K562 (cell line): ENCODE measurements around the gene CHAF1A. TPM values are rescaled to one million over a fixed set of nuclear protein-coding genes. Genes with fewer than 3 reads are reported as not detected.

Experiments used
- ATF6 ChIP-seq: sonication (generic); formaldehyde crosslinking; IDR thresholded peaks from 2 replicates; pipeline ENCODE4 v1.4.0; 2020; ENCODE audit warnings: mild to moderate bottlenecking, missing genetic modification reagents
- ETV6 ChIP-seq, 3 experiments: fragments of 150-350 bp in 1 of 3; sonication (generic) in 1 of 3; formaldehyde crosslinking in 1 of 3; IDR thresholded peaks; 2 replicates each; pipeline versions ENCODE4 v1.6.1 to v1.8.0; 2014 to 2022; ENCODE audit warnings: borderline replicate concordance in 2 of 3, low read depth in 2 of 3, antibody characterized with exemption in 1 of 3, low read length in 1 of 3, mild to moderate bottlenecking in 1 of 3, missing genetic modification reagents in 1 of 3
- MGA ChIP-seq: fragments of 450-650 bp; IDR thresholded peaks from 2 replicates; pipeline ENCODE4 v1.6.1; 2016; ENCODE audit warnings: mild to moderate bottlenecking, moderate library complexity
- PATZ1 ChIP-seq: fragments of 250-450 bp; sonication (Bioruptor Pico); IDR thresholded peaks from 2 replicates; pipeline ENCODE4 v1.5.0; 2020; ENCODE audit warnings: mild to moderate bottlenecking, borderline replicate concordance
- PML ChIP-seq: IDR thresholded peaks from 2 replicates; pipeline ENCODE4 v1.6.1; 2012; ENCODE audit warnings: low read length, inconsistent platforms
- SETDB1 ChIP-seq: IDR thresholded peaks from one replicate; pipeline ENCODE4 v1.6.1; 2012; ENCODE audit warnings: low read length, control low read depth, inconsistent platforms
- SMAD4 ChIP-seq: fragments of 250-450 bp; sonication (Bioruptor Pico); conservative IDR thresholded peaks from 2 replicates; pipeline ENCODE4 v1.8.0; 2021; ENCODE audit warnings: inconsistent platforms, mild to moderate bottlenecking, moderate library complexity
- TEAD4 ChIP-seq, 2 experiments: sonication (generic) in 1 of 2; formaldehyde crosslinking in 1 of 2; IDR thresholded peaks; 2 replicates each; pipeline versions ENCODE4 v1.6.1 to v1.8.0; 2012 to 2022; ENCODE audit warnings: borderline replicate concordance in 1 of 2, inconsistent platforms in 1 of 2, low read length in 1 of 2, mild to moderate bottlenecking in 1 of 2, missing genetic modification reagents in 1 of 2
- XRCC3 ChIP-seq: fragments of 450-650 bp; IDR thresholded peaks from 2 replicates; pipeline ENCODE4 v1.6.1; 2017; ENCODE audit warnings: mild to moderate bottlenecking, moderate library complexity
- ZNF224 ChIP-seq: sonication (generic); formaldehyde crosslinking; IDR thresholded peaks from 2 replicates; pipeline ENCODE4 v1.8.0; 2022; ENCODE audit warnings: mild to moderate bottlenecking, missing genetic modification reagents
- polyA plus RNA-seq, 8 experiments: library from polyadenylated mRNA; depleted of rRNA in 4 of 8; stranded (reverse) in 5 of 8; unstranded in 3 of 8; fragments of >200 nt; fragmentation: Nextera tagmentation in 2 of 8; fragmentation: Illumina TruSeq in 1 of 8; extraction: Ambion mirVana in 2 of 8; extraction: Trizol in 1 of 8; gene quantifications; 2 replicates each; pipeline versions ENCODE4 v1.2.1 to v1.2.3, GENCODE V29; 2011 to 2014; ENCODE audit warnings: inconsistent platforms in 1 of 8, missing spikeins in 1 of 8
- total RNA-seq, 7 experiments: library from RNA; depleted of rRNA in 6 of 7; stranded (reverse); fragments of >200 nt in 6 of 7; fragmentation: Illumina TruSeq in 2 of 7; extraction: Trizol in 2 of 7; gene quantifications; 2 replicates each; pipeline versions ENCODE4 v1.2.1 to v1.2.3, GENCODE V29; 2011 to 2021; ENCODE audit warnings: low replicate concordance in 1 of 7

The CHAF1A gene
- total and polyA plus RNA-seq, 9 of the 15 experiments (the other 6 are each of a cell fraction or from before 2014, with no cell fraction given): 1.6 to 86.9 (median 45.2) TPM

- TF ChIP-seq ETV6 (IDR thresholded peaks at IDR 0.05; ENCODE audit: borderline replicate concordance in 1 of 2, low read depth in 2 of 2, low read length in 1 of 2) (no peak), ETV6 (CRISPR knock-in tag; IDR thresholded peaks at IDR 0.05; ENCODE audit: borderline replicate concordance) (no peak), PATZ1 (CRISPR knock-in tag) (no peak), PML (no peak), SMAD4 (CRISPR knock-in tag) (peak; percentile 72), XRCC3 (no peak), MGA (no peak), SETDB1 (no peak), ATF6 (CRISPR knock-in tag) (no peak; the same call in 1 of the 2 replicates), ZNF224 (no peak), TEAD4 (IDR thresholded peaks at IDR 0.05; ENCODE audit: low read length) (peak; percentile 31; the same call in 1 of the 2 replicates), TEAD4 (CRISPR knock-in tag; IDR thresholded peaks at IDR 0.05; ENCODE audit: borderline replicate concordance) (no peak)
These were observed 2.1 kb upstream of the CHAF1A start, which contains the start of gene SH3GL1 (continued) for GRCh38 chr19:4400135-4400936.
